ENCODE data around the gene TNFRSF6B.

GRCh38 chr20:63743210-63743970, 46.9 kb downstream of the TNFRSF6B start:
- no peak for TF ChIP-seq BHLHE40 (IDR thresholded peaks at IDR 0.05; ENCODE audit: borderline replicate concordance)
- TF ChIP-seq FOXM1 (IDR thresholded peaks at IDR 0.05; ENCODE audit: borderline replicate concordance): no peak
- TF ChIP-seq LEF1 (IDR thresholded peaks at IDR 0.05; ENCODE audit: borderline replicate concordance): no peak
- no peak for TF ChIP-seq FOXA1 (IDR thresholded peaks at IDR 0.05)

Measured in HEK293T (cell line).